IPS-18c (cell line): Measurements from ENCODE around the gene MYL6.

Experiments
- H3K4me3 ChIP-seq: 2 replicates; pipeline ENCODE4 v1.7.0; 2013; ENCODE audit warnings: low read depth, mild to moderate bottlenecking, low read length, moderate library complexity; ENCODE audit not compliant: insufficient read depth
- H3K9me3 ChIP-seq: one replicate; pipeline ENCODE4 v1.6.1; 2013; ENCODE audit warnings: mild to moderate bottlenecking, low read length, moderate library complexity; ENCODE audit not compliant: control insufficient read depth, insufficient read depth

MYL6 gene

GRCh38 chr12:56197921-56198635 is 39.9 kb downstream of the MYL6 start:
- Histone ChIP-seq H3K9me3 (no peaks in the 10 kb centered on the region), H3K4me3 (no peak overlapping the region)

GRCh38 chr12:56198836-56199235 is 40.7 kb downstream of the MYL6 start:
- H3K9me3 ChIP-seq, result no peaks in the 10 kb centered on the region
- H3K4me3 ChIP-seq, result no peak overlapping the region

DNA sequence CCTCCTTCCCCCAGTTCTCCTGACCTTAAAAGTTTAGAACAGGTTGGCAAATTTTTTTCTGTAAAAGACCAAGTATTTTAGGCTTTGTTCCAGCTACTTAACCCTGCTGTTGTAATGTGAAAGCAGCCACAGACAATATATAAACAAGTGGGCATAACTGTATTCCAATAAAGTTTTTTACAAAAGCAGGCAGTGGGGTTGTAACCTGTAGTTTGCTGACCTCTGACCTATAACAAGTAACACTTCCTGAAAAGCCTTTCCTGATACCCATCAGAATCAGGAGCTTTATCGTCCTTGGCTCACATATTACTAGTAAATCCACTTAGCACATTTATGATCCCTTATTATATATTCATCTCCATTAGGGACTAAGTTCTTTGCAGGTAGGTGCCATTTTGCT is 44.2 kb downstream of the MYL6 start:
- H3K4me3 ChIP-seq, result no peak overlapping the region

GRCh38 chr12:56202838-56203237 is 44.7 kb downstream of the MYL6 start:
- Histone ChIP-seq H3K9me3 (no peaks in the 10 kb centered on the region), H3K4me3 (no peak overlapping the region)

More for the DNA sequence above, 44.2 kb downstream of the MYL6 start:
- H3K9me3 ChIP-seq, result no peaks in the 10 kb centered on the region

DNA sequence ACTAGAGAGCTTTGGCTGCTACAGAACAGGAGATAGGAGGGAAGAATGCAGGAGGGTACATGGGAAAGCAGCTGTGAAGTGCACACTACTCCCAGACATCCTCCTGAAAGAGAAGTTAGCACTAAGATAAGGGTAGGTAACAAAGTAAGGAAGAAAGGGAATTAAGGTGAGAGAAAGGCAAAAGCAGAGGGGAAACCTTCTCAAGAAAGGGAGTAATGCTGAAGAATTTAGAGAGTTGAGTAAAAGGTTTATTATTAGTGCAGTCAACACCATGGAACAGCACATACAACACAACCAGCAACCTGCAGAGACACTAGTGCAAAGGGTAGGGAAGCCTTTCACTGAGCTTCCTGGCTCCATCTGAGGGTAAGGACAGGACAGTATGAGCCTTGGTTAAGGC is 46.1 kb downstream of the MYL6 start:
- no peaks in the 10 kb centered on the region for H3K9me3 ChIP-seq
- no peak overlapping the region for H3K4me3 ChIP-seq

- H3K4me3 ChIP-seq, result no peak overlapping the region
Observed at GRCh38 chr12:56205445-56205844, 47.3 kb downstream of the MYL6 start.

DNA sequence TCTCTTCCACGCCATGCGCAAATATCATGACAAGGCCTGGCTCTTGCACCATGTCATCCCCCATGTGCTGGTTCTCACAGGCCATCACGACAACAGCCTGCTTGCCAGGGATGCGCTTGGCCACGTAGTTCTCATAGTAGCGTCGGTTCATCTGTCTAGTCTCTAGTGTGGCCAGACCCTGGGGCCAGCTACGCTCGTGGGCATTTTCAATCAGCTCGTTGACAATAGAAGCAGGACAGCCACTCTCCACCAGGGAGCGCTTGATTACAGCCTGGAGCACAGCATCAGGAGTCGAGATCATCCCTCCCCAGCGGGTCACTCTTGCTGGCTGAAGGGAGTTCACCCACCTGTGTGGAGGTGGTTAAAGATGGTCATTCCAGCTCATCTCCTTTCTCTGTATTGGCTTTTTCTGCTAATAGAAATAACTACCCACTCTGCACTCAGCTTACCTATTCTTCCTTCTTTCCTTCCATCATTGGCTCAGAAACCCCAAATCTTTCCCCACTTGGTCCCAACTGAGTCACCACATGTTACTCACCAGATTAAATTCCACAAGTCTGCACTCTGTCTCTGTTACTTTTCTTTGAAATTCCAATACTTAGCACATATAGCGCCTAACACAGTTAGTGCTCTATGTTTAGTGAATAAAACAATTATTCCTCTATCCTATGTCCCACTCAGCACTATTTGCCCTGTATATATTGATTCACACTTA is 48.5 kb downstream of the MYL6 start:
- no peaks in the 10 kb centered on the region for H3K9me3 ChIP-seq
- H3K4me3 ChIP-seq, result no peak overlapping the region

More at GRCh38 chr12:56205445-56205844, 47.3 kb downstream of the MYL6 start:
- H3K9me3 ChIP-seq, result no peaks in the 10 kb centered on the region

GRCh38 chr12:56208006-56208405 is 49.8 kb downstream of the MYL6 start:
- Histone ChIP-seq H3K4me3 (no peak overlapping the region), H3K9me3 (no peaks in the 10 kb centered on the region)
